IMR-90 (cell line): ENCODE results near the gene KCTD19. TPM values are rescaled to one million over a fixed set of nuclear protein-coding genes. Genes with fewer than 3 reads are reported as not detected.

Source experiments
- ATAC-seq: fragments of 200-7000 bp; cut with Tn5 transposase; 2 replicates; pipeline ENCODE4 v1.9.1; 2020; ENCODE audit warnings: low read depth, mild to moderate bottlenecking, moderate library complexity
- BruUV-seq: library from RNA; stranded (reverse); fragments of 400-500 nt; replicated peaks from 2 replicates; lab custom pipeline; 2021; lab: Mats Ljungman, UMichigan
- CTCF ChIA-PET: fragments of 300-600 bp; formaldehyde crosslinking; extraction: SDS; loops from one replicate; lab custom pipeline; 2021; ENCODE audit warnings: antibody characterized with exemption; lab: Yijun Ruan, JAX
- POLR2A ChIA-PET: fragments of 300-600 bp; sonication (Branson Sonifier 250); formaldehyde crosslinking; loops from one replicate; lab custom pipeline; 2022; ENCODE audit warnings: antibody characterized with exemption; ENCODE audit not compliant: unreplicated experiment; lab: Charles Lee
- DNase-seq: peaks from one replicate; pipeline ENCODE4 v3.0.0; 2013
- H2AFZ ChIP-seq: replicated peaks from 2 replicates; pipeline ENCODE3; 2013; ENCODE audit warnings: low read length, mild to moderate bottlenecking; ENCODE audit not compliant: poor library complexity
- H2AK5ac ChIP-seq: 2 replicates; pipeline ENCODE4 v1.6.1; 2013; ENCODE audit warnings: low read depth, low read length, inconsistent platforms
- H2AK9ac ChIP-seq: replicated peaks from 2 replicates; pipeline ENCODE3; 2013; ENCODE audit warnings: mild to moderate bottlenecking, low read depth, low read length, moderate library complexity; ENCODE audit not compliant: poor library complexity
- H2BK120ac ChIP-seq: 2 replicates; pipeline ENCODE4 v1.6.1; 2013; ENCODE audit warnings: low read depth, low read length, inconsistent platforms
- H2BK15ac ChIP-seq: 3 replicates; pipeline ENCODE4 v1.6.1; 2013; ENCODE audit warnings: low read depth, low read length, inconsistent platforms
- H2BK20ac ChIP-seq: 2 replicates; pipeline ENCODE4 v1.6.1; 2013; ENCODE audit warnings: low read depth, mild to moderate bottlenecking, inconsistent platforms, low read length, moderate library complexity
- H2BK5ac ChIP-seq: 2 replicates; pipeline ENCODE4 v1.6.1; 2013; ENCODE audit warnings: mild to moderate bottlenecking, low read depth, low read length, inconsistent platforms; ENCODE audit not compliant: poor library complexity, severe bottlenecking
- H3K14ac ChIP-seq: replicated peaks from 2 replicates; pipeline ENCODE4 v1.6.1; 2013; ENCODE audit warnings: low read depth, low read length, inconsistent platforms
- H3K18ac ChIP-seq: 2 replicates; pipeline ENCODE4 v1.6.1; 2013; ENCODE audit warnings: low read depth, low read length, control low read depth
- H3K23ac ChIP-seq: 2 replicates; pipeline ENCODE4 v1.6.1; 2013; ENCODE audit warnings: low read depth, low read length, inconsistent platforms
- H3K27ac ChIP-seq: 2 replicates; pipeline ENCODE4 v1.5.1; 2013; ENCODE audit warnings: mild to moderate bottlenecking, control low read depth, low read length; ENCODE audit not compliant: insufficient read depth
- H3K27me3 ChIP-seq: 2 replicates; pipeline ENCODE4 v1.6.1; 2013; ENCODE audit warnings: low read length; ENCODE audit not compliant: control insufficient read depth, insufficient read depth
- H3K36me3 ChIP-seq: 2 replicates; pipeline ENCODE4 v1.6.1; 2013; ENCODE audit warnings: low read length, mixed read lengths; ENCODE audit not compliant: control insufficient read depth, insufficient read depth
- H3K4ac ChIP-seq: 2 replicates; pipeline ENCODE4 v1.6.1; 2013; ENCODE audit warnings: low read depth, low read length, inconsistent platforms
- H3K4me1 ChIP-seq: 2 replicates; pipeline ENCODE4 v1.6.1; 2013; ENCODE audit warnings: low read length, mixed read lengths; ENCODE audit not compliant: control insufficient read depth, insufficient read depth
- H3K4me2 ChIP-seq: 2 replicates; pipeline ENCODE4 v1.6.1; 2013; ENCODE audit warnings: low read depth, mild to moderate bottlenecking, control low read depth, low read length, moderate library complexity
- H3K4me3 ChIP-seq: 2 replicates; pipeline ENCODE4 v1.5.1; 2013; ENCODE audit warnings: low read depth, mild to moderate bottlenecking, control low read depth, low read length, moderate library complexity; ENCODE audit not compliant: insufficient read depth
- H3K56ac ChIP-seq: 2 replicates; pipeline ENCODE4 v1.6.1; 2013; ENCODE audit warnings: low read length, inconsistent platforms; ENCODE audit not compliant: insufficient read depth; ENCODE audit errors: extremely low read depth
- H3K79me1 ChIP-seq, 2 experiments: 2 replicates each; pipeline ENCODE4 v1.6.1; 2013; ENCODE audit warnings: low read length in 2 of 2, inconsistent platforms in 1 of 2, low read depth in 1 of 2
- H3K9ac ChIP-seq: 2 replicates; pipeline ENCODE4 v1.6.1; 2013; ENCODE audit warnings: low read depth, low read length, control low read depth
- H3K9me1 ChIP-seq: 2 replicates; pipeline ENCODE4 v1.6.1; 2013; ENCODE audit warnings: low read length, inconsistent platforms; ENCODE audit not compliant: insufficient read depth
- H3K9me3 ChIP-seq: 2 replicates; pipeline ENCODE4 v1.6.1; 2013; ENCODE audit warnings: low read length; ENCODE audit not compliant: control insufficient read depth, insufficient read depth
- H4K20me1 ChIP-seq: 2 replicates; pipeline ENCODE4 v1.6.1; 2013; ENCODE audit warnings: low read length, inconsistent platforms; ENCODE audit not compliant: insufficient read depth
- H4K5ac ChIP-seq: 2 replicates; pipeline ENCODE4 v1.6.1; 2013; ENCODE audit warnings: mild to moderate bottlenecking, low read depth, low read length, control low read depth
- H4K8ac ChIP-seq, 2 experiments: 2 replicates each; pipeline ENCODE4 v1.6.1; 2013; ENCODE audit warnings: low read depth in 2 of 2, low read length in 2 of 2, control low read depth in 1 of 2, inconsistent platforms in 1 of 2
- H4K91ac ChIP-seq: 2 replicates; pipeline ENCODE4 v1.6.1; 2013; ENCODE audit warnings: low read depth, low read length, inconsistent platforms; ENCODE audit not compliant: insufficient read depth
- BHLHE40 ChIP-seq: fragments of 150-350 bp; IDR thresholded peaks from 2 replicates; pipeline ENCODE4 v1.6.1; 2016; ENCODE audit warnings: mild to moderate bottlenecking, low read depth, low read length
- CHD1 ChIP-seq: IDR thresholded peaks from 2 replicates; pipeline ENCODE4 v1.6.1; 2012; ENCODE audit warnings: low read depth, low read length, improper control_type of control experiment
- CTCF ChIP-seq: conservative IDR thresholded peaks from 2 replicates; pipeline ENCODE4 v1.5.1; 2012; ENCODE audit warnings: mild to moderate bottlenecking, low read depth, low read length, improper control_type of control experiment
- FOS ChIP-seq: fragments of 150-350 bp; IDR thresholded peaks from 2 replicates; pipeline ENCODE4 v1.6.1; 2016; ENCODE audit warnings: low read depth, low read length
- MAZ ChIP-seq: IDR thresholded peaks from 2 replicates; pipeline ENCODE4 v1.6.1; 2012; ENCODE audit warnings: low read depth, mild to moderate bottlenecking, low read length, improper control_type of control experiment, moderate library complexity, borderline replicate concordance
- MXI1 ChIP-seq: IDR thresholded peaks from 2 replicates; pipeline ENCODE4 v1.6.1; 2012; ENCODE audit warnings: low read depth, mild to moderate bottlenecking, low read length, moderate library complexity, borderline replicate concordance
- POLR2A ChIP-seq: IDR thresholded peaks from 2 replicates; pipeline ENCODE4 v1.6.1; 2012; ENCODE audit warnings: mild to moderate bottlenecking, low read depth, low read length
- RAD21 ChIP-seq: IDR thresholded peaks from 2 replicates; pipeline ENCODE4 v1.6.1; 2012; ENCODE audit warnings: low read length, improper control_type of control experiment
- RCOR1 ChIP-seq: IDR thresholded peaks from 2 replicates; pipeline ENCODE4 v1.6.1; 2012; ENCODE audit warnings: mild to moderate bottlenecking, low read length, improper control_type of control experiment; ENCODE audit not compliant: insufficient replicate concordance
- RFX5 ChIP-seq: IDR thresholded peaks from 2 replicates; pipeline ENCODE4 v1.8.0; 2012; ENCODE audit warnings: low read depth, mild to moderate bottlenecking, low read length, moderate library complexity
- USF2 ChIP-seq: fragments of 150-350 bp; IDR thresholded peaks from 2 replicates; pipeline ENCODE4 v1.6.1; 2017; ENCODE audit warnings: mild to moderate bottlenecking, antibody characterized with exemption, low read length, low read depth
- WGBS, 2 experiments: methylation state at CpG; one replicate each; pipeline versions ENCODE4 v1.1.5 to v1.1.7; 2013; ENCODE audit warnings: missing lambda C conversion rate in 2 of 2; ENCODE audit not compliant: insufficient read length in 1 of 2; ENCODE audit errors: extremely low coverage in 2 of 2; 5-methylcytosine and 5-hydroxymethylcytosine counted together
- dilution Hi-C: fragments of 300-500 bp; cut with HindIII; formaldehyde crosslinking; loops from one replicate; pipeline ENCODE4 v1.14.3; 2018; ENCODE audit warnings: low sequenced_read_pairs; ENCODE audit not compliant: unreplicated experiment
- in situ Hi-C: fragments of 300-500 bp; cut with MboI; formaldehyde crosslinking; loops from 3 replicates; pipeline ENCODE4 v1.14.3; 2019; ENCODE audit warnings: low sequenced_read_pairs, inconsistent platforms, mixed read lengths
- intact Hi-C: fragments of 100-400 bp; cut with micrococcal nuclease; formaldehyde crosslinking; loops from 2 replicates; pipeline ENCODE4 v1.10.0; 2022
- polyA plus RNA-seq, 3 experiments: library from polyadenylated mRNA; depleted of rRNA; stranded (reverse); fragments of >200 nt; gene quantifications; 2 replicates each; pipeline ENCODE4 v1.2.3, GENCODE V29; 2012; ENCODE audit warnings: low replicate concordance in 1 of 3
- total RNA-seq: library from RNA; depleted of rRNA; stranded (reverse); fragments of >200 nt; gene quantifications from 2 replicates; pipeline ENCODE4 v1.2.3, GENCODE V29; 2012

Gene KCTD19
- total and polyA plus RNA-seq, 2 of the 4 experiments (the other 2 are of a cell fraction) = under 0.01 to 0.07 TPM

- no TSS peak for BruUV-seq
- peak within 1 kb of the TSS; percentile 73 for H4K91ac ChIP-seq
- H2BK15ac ChIP-seq = peak within 1 kb of the TSS; percentile 34; the same call in 1 of the 3 replicates
- H2AK5ac ChIP-seq = peak within 1 kb of the TSS; percentile 93
- H2BK20ac ChIP-seq = peak within 1 kb of the TSS; percentile 24; the same call in 1 of the 2 replicates
- peak within 1 kb of the TSS; percentile 90 for H2AFZ ChIP-seq
- H2BK120ac ChIP-seq = peak within 1 kb of the TSS; percentile 24
- in situ Hi-C loops (no loop called here), intact Hi-C loops (loop anchor here (5.0 kb wide), 1 partner anchor 144 kb away; the partner anchor contains the start of gene TPPP3), dilution Hi-C loops (no loop called here)
- H3K9ac ChIP-seq = peak within 1 kb of the TSS; percentile 81
- H4K20me1 ChIP-seq = no peaks in the 10 kb centered on the region; the same call in 1 of the 2 replicates
- H3K9me1 ChIP-seq = peaks cover 22% of the 10 kb centered on the region
- no peaks in the 10 kb centered on the region for H3K36me3 ChIP-seq
- TF ChIP-seq CTCF (peak; percentile 20; the same call in 1 of the 2 replicates), POLR2A (no peak), USF2 (peak; percentile 89), MXI1 (no peak), RCOR1 (no peak), RFX5 (no peak), CHD1 (no peak), BHLHE40 (peak; percentile 72; the same call in 1 of the 2 replicates), MAZ (no peak), RAD21 (no peak), FOS (no peak)
- H3K4me3 ChIP-seq = peak within 1 kb of the TSS; percentile 59
- ChIA-PET CTCF (interaction anchor here (1.5 kb wide), 1 partner anchor 12 kb away, joined by 4 read pairs; no protein-coding TSS in a partner anchor), POLR2A (interaction anchor here (0.6 kb wide), 1 partner anchor 205 kb away, joined by 3 read pairs; no protein-coding TSS in a partner anchor)
- H3K14ac ChIP-seq = peak within 1 kb of the TSS; percentile 67
- 1% methylated on average over 33 of the region's 75 CpGs; no CpG with 5 or more reads in 1 of the 2 experiments for WGBS, 2 experiments
- H3K56ac ChIP-seq = peak within 1 kb of the TSS; percentile 49
- H3K79me1 ChIP-seq = peaks cover 10 to 51% of the 10 kb centered on the region in 2 experiments; a peak in 3 of 4 replicates
- ATAC-seq = peak; percentile 7; the same call in 1 of the 2 replicates
- peak within 1 kb of the TSS; percentile 41 for H2BK5ac ChIP-seq
- no peak within 1 kb of the TSS; the same call in 1 of the 2 replicates for H3K18ac ChIP-seq
- H3K23ac ChIP-seq = peak within 1 kb of the TSS; percentile 88
- H3K4ac ChIP-seq = peak within 1 kb of the TSS; percentile 79
- no peaks in the 10 kb centered on the region for H3K27me3 ChIP-seq
- H2AK9ac ChIP-seq = peak within 1 kb of the TSS; percentile 87
- no peak for DNase-seq
- peak within 1 kb of the TSS; percentile 88 for H3K4me2 ChIP-seq
- H3K4me1 ChIP-seq = peaks cover 36% of the 10 kb centered on the region
- peak within 1 kb of the TSS; percentile 57 for H3K27ac ChIP-seq
- H4K8ac ChIP-seq = peak within 1 kb of the TSS; percentile 35 to 83
- H4K5ac ChIP-seq = peak within 1 kb of the TSS; percentile 66
- no peaks in the 10 kb centered on the region for H3K9me3 ChIP-seq
Measured at GRCh38 chr16:67248401-67249177, 78.0 kb downstream of the KCTD19 start, which contains the start of gene SLC9A5. Gene SLC9A5, plus strand, starts transcription at chr16:67248979. Its CDS starts 36 bp downstream, at chr16:67249015.
